Activated T-helper 1 cell treated with anti-CD3 and anti-CD28 coated beads, Interleukin-12 subunit alpha, Interleukin-12 subunit beta, Interleukin-2, Interleukin-4 antibody, amounts not matched to agents 30 ng/mL and 10 ng/mL and 1 ng/mL, durations not matched to agents 14 hours and 24 hours and 36 hours (primary cell): Measurements from ENCODE around the gene GPATCH2L. TPM values are rescaled to one million over a fixed set of nuclear protein-coding genes. Genes with fewer than 3 reads are reported as not detected.

Experiments used
- DNase-seq: peaks from one replicate; pipeline ENCODE4 v3.0.0; 2021; ENCODE audit warnings: low spot score
- H3K27ac Mint-ChIP-seq: one replicate; pipeline ENCODE4 v1.8.0; 2021; ENCODE audit warnings: mild to moderate bottlenecking, mixed read lengths
- H3K27me3 Mint-ChIP-seq: one replicate; pipeline ENCODE4 v1.8.0; 2022; ENCODE audit warnings: mild to moderate bottlenecking, moderate library complexity, mixed read lengths; ENCODE audit not compliant: insufficient read depth
- H3K36me3 Mint-ChIP-seq: one replicate; pipeline ENCODE4 v1.8.0; 2021; ENCODE audit warnings: low read depth, mixed read lengths
- H3K4me1 Mint-ChIP-seq: one replicate; pipeline ENCODE4 v1.8.0; 2021; ENCODE audit warnings: low read depth, mixed read lengths
- H3K4me3 Mint-ChIP-seq: one replicate; pipeline ENCODE4 v1.8.0; 2021; ENCODE audit warnings: mild to moderate bottlenecking, moderate library complexity, mixed read lengths
- H3K9me3 Mint-ChIP-seq: one replicate; pipeline ENCODE4 v1.8.0; 2021; ENCODE audit warnings: mixed read lengths
- intact Hi-C: fragments of 100-400 bp; cut with micrococcal nuclease; formaldehyde crosslinking; loops from one replicate; pipeline ENCODE4 v1.15.1; 2024
- total RNA-seq: library from RNA; stranded (reverse); gene quantifications from 2 replicates; pipeline ENCODE4 v1.2.3, GENCODE V29; 2022

The GPATCH2L gene
- total RNA-seq, 1 donor from 2014 or later = 56.1 TPM

GRCh38 chr14:76257842-76258397, 106.2 kb downstream of the GPATCH2L start:
- peaks cover 5% of the 10 kb centered on the region for H3K27me3 Mint-ChIP-seq

DNA sequence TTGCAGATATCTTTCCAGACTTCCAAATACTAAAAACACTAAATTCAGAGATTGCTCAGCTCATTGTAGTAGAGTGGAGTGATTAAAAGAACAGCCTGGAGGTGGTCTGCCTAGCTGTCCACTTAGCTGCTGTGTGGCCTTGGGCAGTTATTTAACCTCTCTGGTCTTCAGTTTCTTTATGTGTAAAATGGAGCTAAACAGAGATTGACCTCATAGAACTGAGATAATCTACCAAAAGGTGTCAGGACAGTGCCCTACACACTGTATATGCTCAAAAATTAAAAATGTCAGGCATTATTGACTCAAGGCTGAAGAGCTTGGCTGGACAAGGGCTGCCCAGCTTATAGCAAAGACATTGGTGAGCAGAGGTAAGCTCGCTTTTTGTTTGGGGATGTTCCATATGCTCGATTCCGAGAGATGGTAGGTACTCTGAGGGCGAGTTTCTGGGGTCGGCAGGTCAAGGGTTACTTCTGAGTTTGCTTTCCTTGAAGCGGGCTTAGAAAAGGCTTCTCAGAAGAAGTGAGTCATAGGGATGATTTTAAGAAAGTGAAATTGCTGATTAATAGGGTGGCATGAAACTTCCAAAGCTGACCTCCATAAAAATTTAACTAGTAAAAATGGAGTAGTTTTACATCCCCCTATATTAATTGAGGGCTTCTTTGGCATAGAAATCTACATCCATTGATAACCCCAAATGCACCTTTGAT, 107.5 kb downstream of the GPATCH2L start:
- Mint-ChIP-seq H3K27ac (no peak overlapping the region), H3K4me3 (no peak overlapping the region), H3K36me3 (no peaks in the 10 kb centered on the region), H3K9me3 (no peaks in the 10 kb centered on the region), H3K4me1 (no peaks in the 10 kb centered on the region), H3K27me3 (peaks cover 4% of the 10 kb centered on the region)
- intact Hi-C loops = no loop called here
- DNase-seq = no peak

More at GRCh38 chr14:76257842-76258397, 106.2 kb downstream of the GPATCH2L start:
- Mint-ChIP-seq H3K27ac (no peak overlapping the region), H3K4me3 (no peak overlapping the region), H3K36me3 (no peaks in the 10 kb centered on the region), H3K4me1 (no peaks in the 10 kb centered on the region), H3K9me3 (no peaks in the 10 kb centered on the region)
- intact Hi-C loops = no loop called here
- DNase-seq = no peak

- intact Hi-C loops = no loop called here
- Mint-ChIP-seq H3K4me1 (no peaks in the 10 kb centered on the region), H3K27ac (no peak overlapping the region), H3K36me3 (no peaks in the 10 kb centered on the region), H3K4me3 (no peak overlapping the region), H3K27me3 (peaks cover 3% of the 10 kb centered on the region), H3K9me3 (no peaks in the 10 kb centered on the region)
- no peak for DNase-seq
Observed at GRCh38 chr14:76260749-76261148, 109.0 kb downstream of the GPATCH2L start.

- no peaks in the 10 kb centered on the region for H3K36me3 Mint-ChIP-seq
- H3K27me3 Mint-ChIP-seq = no peaks in the 10 kb centered on the region
- no peak for DNase-seq
- H3K4me3 Mint-ChIP-seq = no peak overlapping the region
- intact Hi-C loops = no loop called here
- H3K4me1 Mint-ChIP-seq = no peaks in the 10 kb centered on the region
- H3K27ac Mint-ChIP-seq = no peak overlapping the region
- H3K9me3 Mint-ChIP-seq = no peaks in the 10 kb centered on the region
Observed at GRCh38 chr14:76261371-76261811, 109.7 kb downstream of the GPATCH2L start.

DNA sequence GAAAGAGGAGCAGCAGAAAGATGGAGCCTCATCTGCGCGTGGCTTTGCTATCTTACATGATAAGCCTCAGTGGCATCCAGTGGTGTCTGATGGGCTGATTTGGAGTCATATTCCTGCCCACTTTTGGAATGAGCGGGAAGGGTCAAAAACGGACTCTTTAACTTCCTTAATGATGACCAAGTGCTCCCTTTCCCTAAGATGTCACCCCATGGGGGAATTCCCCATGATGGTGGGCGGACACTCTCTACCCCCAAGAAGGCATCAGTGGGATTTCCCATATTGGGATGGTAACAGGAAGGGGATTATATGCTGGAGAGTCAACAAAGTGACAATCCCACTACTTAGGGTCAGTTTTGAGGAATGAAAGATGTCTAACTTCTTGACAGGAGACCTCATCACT, 110.9 kb downstream of the GPATCH2L start:
- Mint-ChIP-seq H3K4me3 (no peak overlapping the region), H3K36me3 (no peaks in the 10 kb centered on the region), H3K4me1 (no peaks in the 10 kb centered on the region), H3K9me3 (no peaks in the 10 kb centered on the region), H3K27me3 (no peaks in the 10 kb centered on the region), H3K27ac (no peak overlapping the region)
- no peak for DNase-seq
- intact Hi-C loops = no loop called here

Other genes with a start within 250 kb of the GPATCH2L start
- gene TGFB3, start 169.9 kb upstream of the GPATCH2L start, total RNA-seq = 2.2 and 3.0 TPM in 2 replicates
- gene IFT43, start 166.2 kb upstream of the GPATCH2L start, total RNA-seq = 8.7 and 10.4 TPM in 2 replicates
- gene ESRRB, start 224.2 kb downstream of the GPATCH2L start, total RNA-seq = 0.17 and 0.21 TPM in 2 replicates